GM19193 (cell line): ENCODE data around the gene FAM222B.

Experiments
- POLR2A ChIP-seq: IDR thresholded peaks from 4 replicates; pipeline ENCODE4 v1.6.1; 2011; ENCODE audit not compliant: insufficient read depth, insufficient read length; ENCODE audit errors: extremely low read depth

The FAM222B gene

DNA sequence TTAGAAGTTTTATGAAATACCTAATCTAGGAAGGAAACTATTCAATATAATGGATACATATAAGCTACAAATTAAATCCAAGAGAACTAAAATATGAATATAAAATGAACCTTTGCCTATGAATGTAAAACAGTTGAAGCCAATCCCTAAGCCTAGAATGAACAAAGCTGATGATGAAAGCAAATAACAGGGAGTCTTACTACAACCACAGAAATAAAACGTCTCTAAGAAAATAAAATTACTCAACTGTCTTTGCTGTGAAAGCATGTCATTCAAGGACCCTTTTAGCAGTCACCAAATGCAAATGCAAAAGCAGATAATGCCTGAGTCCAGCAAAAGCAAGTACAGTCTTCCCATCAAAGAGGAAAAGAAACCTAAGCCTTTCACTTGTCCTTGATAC is 23.0 kb downstream of the FAM222B start:
- no peak for TF ChIP-seq POLR2A

DNA sequence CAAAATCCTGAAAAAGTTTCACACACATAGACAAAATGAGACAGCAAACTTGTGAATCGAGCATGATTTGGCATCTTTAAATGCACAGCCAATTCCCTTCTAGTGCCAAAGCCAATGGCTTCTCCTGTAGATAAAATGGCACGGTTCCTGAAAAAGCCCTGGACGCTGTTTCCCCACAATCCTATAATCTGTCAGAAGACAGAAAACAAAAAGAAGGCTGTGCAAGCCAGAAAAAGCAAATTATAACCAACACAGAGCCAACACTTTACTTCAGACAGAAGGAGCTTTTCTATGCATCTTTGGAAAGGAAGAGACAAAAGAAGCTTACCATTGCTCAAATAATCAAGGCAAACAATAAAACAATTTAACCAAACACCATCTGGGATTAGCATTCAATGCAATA is 23.8 kb downstream of the FAM222B start:
- TF ChIP-seq POLR2A, result no peak

DNA sequence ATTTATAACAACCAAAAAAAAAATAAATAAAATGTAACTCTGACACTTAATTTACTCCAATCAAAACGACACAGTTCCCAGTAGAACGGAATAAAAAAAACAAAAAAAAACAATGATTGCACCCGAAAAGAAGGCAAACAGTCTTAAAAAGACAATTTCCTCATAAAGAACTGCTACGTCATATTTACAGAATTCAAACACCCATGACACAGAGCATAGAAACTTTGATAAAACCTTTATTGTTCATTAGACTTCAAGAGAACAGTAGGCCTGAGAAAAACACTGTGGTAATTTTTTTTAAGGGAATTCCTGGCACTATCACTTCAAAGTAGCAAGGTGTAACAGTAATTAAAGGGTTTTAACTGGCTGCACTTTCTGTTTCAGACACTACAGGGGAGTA is 26.1 kb downstream of the FAM222B start:
- TF ChIP-seq POLR2A, result no peak

DNA sequence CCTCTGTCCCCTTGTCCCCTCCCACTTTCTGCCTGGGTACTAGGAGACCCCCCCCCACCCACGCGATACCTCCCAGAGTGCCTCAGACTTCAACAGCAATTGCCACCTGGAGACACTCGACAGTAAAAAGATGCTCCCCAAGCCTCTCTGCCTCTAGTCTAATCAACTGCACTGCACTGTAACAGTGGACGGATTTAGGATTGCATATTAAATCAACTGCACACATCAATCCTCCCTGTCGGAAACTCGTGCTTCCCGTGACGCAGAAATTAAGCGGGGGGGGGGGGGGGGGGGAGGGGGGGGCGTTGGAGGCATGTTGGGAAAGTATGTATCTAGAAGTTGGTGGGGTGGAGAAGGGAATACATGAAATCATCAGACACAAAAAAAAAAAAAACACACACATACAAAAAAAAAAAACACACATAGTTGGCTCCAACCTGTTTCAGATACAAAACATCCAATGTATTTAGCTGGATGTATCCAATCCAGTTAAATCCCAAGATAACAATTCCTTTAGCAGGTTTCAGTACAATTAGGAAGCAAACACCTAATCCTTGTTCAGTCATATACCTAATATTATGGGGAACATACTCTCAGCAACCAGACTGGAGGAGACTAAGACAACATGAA is 29.7 kb downstream of the FAM222B start:
- TF ChIP-seq POLR2A, result no peak

DNA sequence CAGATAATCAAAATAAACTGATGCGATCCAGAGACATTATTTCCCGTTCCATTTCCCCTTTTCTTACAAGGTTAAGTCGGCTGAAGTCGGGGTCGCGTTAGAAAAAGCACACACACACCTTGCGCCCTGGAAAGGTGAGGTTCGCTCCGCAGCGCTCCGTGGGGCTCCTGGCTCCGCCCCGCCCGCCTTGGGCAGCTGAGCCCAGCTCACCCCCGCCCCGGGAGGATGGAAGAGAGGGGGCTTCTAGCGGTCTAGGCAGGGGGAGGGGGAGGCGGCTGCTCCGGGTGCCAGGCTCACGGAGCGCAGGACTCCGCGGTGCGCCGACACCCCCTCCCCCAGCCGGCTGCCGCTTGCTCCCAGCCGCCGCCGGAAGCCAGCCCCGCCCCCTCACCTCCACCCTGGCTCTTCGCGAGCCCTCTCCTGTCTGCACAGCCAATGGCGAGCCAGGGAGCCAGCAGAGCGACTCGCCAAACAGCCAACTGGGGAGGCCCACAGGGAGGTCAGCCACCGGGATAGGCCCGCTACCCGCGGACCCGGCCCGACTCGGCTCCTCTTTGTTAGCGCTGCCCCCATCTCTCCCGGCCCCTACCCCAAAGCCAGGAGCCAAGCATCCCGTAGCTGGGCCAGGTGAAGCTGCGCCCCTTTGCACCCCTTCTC is 30.4 kb downstream of the FAM222B start:
- TF ChIP-seq POLR2A, result peak; percentile 59

DNA sequence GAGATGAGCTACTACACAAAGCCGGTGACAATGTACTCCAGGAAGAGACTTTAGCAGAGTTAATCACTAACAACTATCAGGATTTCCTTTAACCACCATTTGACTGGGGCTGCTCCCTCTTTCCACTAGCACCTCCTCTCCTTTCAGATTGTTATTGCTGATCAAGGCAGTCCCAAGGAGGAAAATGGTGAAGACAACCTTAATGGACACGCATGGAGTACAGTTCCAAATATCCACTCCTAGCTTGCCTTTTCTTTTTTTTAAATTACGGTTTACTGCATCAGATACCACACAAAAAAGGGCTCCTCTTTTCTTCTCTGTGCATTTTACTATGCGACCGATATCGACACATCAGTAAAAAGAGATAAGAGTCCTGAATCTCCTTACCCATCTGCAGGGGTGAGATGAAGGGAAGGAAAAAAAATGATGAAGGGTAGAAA is 30.9 kb downstream of the FAM222B start:
- TF ChIP-seq POLR2A, result no peak

DNA sequence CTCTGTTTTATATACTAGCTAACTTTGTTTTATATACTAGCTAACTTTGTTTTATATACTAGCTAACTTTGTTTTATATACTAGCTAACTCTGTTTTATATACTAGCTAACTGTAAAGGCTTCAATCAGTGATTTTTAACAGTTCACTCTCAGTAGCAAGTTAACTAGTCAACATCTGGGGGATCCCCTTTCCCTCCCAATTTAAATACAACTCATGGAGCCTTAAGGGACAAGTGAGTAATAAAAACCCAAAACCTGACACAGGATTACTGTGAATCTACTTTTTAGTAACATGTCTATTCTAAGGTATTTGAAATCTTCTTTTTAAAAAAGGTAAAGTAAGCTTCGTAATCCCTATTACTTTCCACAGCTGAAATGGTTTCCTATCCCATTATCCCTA is 32.2 kb downstream of the FAM222B start:
- TF ChIP-seq POLR2A, result no peak

DNA sequence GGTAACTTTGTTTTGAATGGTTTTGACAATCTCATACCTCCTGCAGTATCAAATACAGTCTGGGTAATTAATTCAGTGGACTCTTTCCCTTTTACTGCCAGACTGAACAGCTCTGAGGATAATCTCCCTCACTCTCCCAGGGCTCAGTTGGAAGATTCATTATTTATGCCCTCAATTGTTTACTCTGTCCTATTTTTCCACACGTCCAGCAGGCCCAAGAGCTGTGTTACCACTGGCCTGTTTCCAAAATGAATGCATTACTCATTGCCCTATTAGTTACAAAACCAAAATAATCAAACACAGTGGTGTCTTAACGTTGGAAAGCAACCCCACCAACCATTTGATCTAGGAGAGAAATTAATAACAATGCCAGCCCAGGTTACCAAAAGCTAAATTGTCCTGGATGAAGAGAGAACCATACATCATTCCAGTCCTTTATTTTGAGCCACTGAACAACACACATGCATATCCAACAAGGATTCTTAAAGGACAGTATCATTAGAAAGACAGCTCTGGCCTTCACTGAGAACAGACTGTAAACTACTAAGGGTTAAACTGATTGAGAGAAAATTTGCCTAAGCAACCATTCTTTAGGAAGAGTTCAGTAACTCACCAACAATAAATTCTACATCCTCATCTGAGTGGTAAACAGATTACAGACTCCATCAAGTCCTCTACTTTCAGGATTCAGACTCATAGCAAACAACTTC is 34.5 kb downstream of the FAM222B start:
- no peak for TF ChIP-seq POLR2A

DNA sequence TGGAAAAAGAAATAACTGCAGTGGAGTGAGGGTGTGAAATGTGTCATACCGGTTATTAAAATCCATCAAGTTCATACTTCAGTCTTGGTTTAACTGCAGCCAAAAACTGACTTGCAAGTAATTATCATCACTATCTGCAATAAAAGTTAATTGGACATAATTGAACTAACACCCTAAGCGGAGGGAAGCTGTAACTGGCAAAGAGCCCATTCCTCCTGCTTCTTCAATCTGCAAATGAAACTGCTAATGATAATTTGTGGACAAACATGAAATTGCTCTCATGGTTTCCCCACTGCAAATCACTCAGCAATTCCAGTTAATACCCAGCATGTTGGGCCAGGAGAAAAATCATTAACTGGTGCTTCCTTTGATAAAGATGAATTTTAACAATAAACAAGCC is 46.5 kb downstream of the FAM222B start:
- no peak for TF ChIP-seq POLR2A

DNA sequence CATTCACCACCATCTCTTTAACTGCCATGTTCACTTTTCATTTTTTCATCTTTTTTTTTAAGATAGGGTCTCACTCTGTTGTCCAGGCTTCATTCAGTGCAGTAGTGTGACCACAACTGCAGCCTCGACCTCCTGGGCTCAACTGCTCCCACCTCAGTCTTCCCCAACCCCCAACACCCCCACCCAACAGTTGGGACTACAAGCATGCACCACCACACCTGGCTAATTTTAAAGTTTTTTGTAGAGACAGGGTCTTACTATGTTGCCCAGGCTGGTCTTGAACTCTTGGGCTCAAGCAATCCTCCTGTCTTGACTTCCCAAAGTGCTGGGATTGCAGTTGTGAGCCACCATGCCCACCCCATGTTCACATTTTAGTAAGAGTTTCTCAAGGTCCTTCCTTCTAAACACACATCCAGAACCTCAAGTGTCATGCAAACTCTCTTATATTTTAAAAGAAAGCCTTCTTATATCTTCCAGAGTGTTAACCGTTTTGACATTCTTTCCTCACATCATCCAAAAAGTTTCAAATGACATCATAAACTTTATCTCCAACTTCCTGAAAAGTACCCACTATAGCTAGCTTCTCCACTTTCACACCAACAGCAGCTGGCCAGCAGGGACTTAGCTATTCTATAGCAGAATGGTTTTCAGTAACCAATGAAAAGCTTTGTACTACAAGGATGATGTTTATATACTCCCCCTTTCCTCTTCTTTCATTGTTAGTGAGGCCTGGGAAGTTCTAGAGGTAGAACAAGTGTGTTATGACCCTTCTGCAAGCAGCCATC is 49.5 kb downstream of the FAM222B start:
- TF ChIP-seq POLR2A, result no peak

DNA sequence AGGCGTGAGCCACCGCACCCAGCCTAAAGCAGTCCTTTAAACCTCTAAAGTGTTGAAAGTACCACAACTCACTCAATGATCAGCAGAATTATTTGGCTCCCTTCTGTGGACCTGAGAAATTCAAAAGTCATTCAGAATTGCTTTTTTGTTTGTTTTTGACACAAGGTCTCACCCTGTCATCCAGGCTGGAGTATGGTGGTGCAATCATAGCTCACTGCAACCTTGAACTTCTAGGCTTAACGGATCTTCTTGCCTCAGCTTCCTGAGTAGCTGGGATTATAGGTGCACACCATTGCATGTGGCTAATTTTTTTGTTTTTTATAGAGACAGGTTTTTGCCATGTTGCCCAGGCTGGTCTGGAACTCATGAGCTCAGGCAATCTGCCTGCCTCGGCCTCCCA is 54.5 kb downstream of the FAM222B start:
- no peak for TF ChIP-seq POLR2A

DNA sequence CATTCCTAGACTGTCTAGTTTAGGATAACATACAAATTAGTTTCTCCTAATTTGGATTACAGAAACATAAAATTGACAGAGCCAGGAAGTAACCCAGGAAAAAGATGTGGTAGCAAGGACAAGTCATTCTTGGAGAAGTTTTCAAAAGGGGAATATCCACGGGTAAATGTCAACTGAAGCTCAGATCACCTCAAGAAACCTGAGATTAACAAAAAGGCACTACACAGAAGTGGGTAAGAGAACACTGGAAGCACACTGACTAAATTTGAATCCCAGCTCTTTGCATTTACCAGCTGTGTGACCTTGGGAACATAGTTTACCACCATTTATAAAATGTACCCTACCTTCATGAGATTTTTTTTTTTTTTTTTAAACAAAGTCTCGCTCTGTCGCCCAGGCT is 59.4 kb downstream of the FAM222B start:
- no peak for TF ChIP-seq POLR2A

DNA sequence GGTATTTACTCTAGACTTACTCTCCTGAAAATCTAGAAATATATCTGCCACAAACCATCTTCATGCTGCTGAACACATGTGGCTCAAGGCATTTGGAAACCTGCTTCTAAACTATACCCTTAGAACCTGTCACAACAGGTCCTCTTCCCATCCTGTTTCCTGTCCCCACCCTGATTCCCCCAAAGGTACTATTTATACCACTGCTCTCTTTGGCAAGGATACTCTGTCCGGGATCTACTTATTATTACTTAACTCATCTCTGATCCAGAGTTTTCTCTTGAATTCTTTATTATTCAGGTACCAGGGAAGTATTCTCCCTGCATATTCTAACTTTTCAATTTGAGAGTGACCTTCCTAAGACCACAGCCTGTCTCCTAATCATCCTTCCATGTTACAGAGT is 65.4 kb downstream of the FAM222B start:
- TF ChIP-seq POLR2A, result no peak

DNA sequence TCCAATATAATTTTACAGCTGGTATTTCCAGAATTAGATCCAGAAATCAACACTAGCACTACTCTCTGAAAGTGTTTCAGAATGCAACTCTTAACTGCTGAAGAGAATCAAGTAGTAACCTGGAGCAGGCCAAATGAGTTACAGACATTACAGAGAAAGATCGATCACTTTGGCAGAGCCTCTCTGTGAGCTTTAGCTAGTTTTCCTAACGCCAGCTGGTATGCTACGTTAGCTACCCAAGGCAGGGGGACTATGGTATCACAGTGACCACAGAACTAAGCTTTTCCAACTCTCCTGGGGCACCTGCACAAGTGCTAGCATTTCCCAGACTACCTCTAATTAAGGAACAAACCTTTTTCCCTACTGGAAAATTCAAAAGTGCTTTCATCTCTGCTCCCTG is 68.4 kb downstream of the FAM222B start:
- TF ChIP-seq POLR2A, result no peak

DNA sequence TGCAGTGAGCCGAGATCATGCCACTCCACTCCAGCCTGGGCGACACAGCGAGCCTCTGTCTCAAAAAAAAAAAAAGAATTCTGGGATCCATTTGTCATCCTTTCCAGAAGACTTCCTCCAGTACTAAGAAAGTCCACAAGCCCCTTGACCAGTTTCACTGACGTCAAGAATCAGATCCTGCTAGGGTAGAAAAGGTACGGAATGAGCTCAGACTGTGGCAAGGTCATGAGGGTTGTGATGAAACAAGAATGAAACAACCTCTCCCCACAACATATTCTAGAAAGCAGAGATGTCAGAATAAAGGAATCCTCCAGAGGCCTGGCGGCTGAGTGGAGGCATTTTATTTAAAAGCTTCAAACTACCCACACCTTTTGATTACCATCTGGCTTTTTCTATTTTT is 68.9 kb downstream of the FAM222B start:
- no peak for TF ChIP-seq POLR2A
